ENCODE data around the gene SFT2D3. TPM values are rescaled to one million over a fixed set of nuclear protein-coding genes. Genes with fewer than 3 reads are reported as not detected.

Gene SFT2D3
- total RNA-seq, 1 experiment from 2014 or later = 3.1 TPM

DNA sequence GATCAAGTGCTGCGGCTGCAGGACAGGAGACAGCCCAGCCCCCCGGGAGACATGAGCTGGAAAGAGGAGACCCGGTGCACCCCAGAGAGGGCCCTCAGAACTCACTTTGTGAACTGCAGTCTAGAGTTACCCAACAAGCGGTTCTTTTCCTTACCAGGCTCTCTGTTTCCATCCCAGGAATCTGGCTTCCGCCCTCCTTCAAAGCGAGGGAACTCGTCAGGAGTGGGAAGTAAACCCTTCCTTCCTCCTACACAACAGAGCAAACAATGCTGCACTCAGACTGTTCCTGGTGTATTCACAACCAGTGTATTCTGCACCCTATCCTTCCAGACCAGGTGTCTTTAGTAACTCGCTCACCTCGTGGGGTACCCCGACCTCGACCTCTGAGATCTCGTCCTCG, 8.0 kb downstream of the SFT2D3 start:
- no peak overlapping the region for H2AFZ ChIP-seq (ENCODE audit: low read depth, low read length, poor library complexity, severe bottlenecking)
- H3K4me3 ChIP-seq (replicated peaks in 1 of 2; ENCODE audit: low read depth in 1 of 2, low read length in 2 of 2) = no peak overlapping the region
- H3K9me3 ChIP-seq (ENCODE audit: control insufficient read depth in 1 of 2, insufficient read depth in 1 of 2, low read depth in 1 of 2, low read length in 2 of 2) = no peaks in the 10 kb centered on the region
- H3K79me2 ChIP-seq (ENCODE audit: insufficient read depth, low read length) = no peaks in the 10 kb centered on the region
- H3K9me2 ChIP-seq (ENCODE audit: insufficient read depth) = no peaks in the 10 kb centered on the region
- POLR2A ChIA-PET = no interaction called here
- no peak overlapping the region for H3K4me2 ChIP-seq (ENCODE audit: low read length)
- peaks cover 9 to 31% of the 10 kb centered on the region in 2 experiments; a peak in 3 of 4 replicates for H3K36me3 ChIP-seq (ENCODE audit: control insufficient read depth in 1 of 2, insufficient read depth in 2 of 2, low read length in 2 of 2)
- no peak for ATAC-seq
- H3K4me1 ChIP-seq (ENCODE audit: control insufficient read depth in 1 of 2, insufficient read depth in 2 of 2, low read length in 2 of 2) = no peaks in the 10 kb centered on the region
- no peaks in the 10 kb centered on the region for H4K20me1 ChIP-seq (ENCODE audit: insufficient read depth)
- no peak for DNase-seq (ENCODE audit: low read depth, low spot score)
- BruUV-seq (replicated peaks) = no TSS peak
- CTCF ChIA-PET = no interaction called here
- H3K27ac ChIP-seq (ENCODE audit: low read depth, low read length) = no peak overlapping the region
- TF ChIP-seq EZH2phosphoT487 (IDR thresholded peaks at IDR 0.05; ENCODE audit: borderline replicate concordance) (no peak), RAD21 (IDR thresholded peaks at IDR 0.05; ENCODE audit: low read depth) (no peak), EZH2 (IDR thresholded peaks at IDR 0.05) (no peak)
- TF ChIP-seq, protein P1, sequence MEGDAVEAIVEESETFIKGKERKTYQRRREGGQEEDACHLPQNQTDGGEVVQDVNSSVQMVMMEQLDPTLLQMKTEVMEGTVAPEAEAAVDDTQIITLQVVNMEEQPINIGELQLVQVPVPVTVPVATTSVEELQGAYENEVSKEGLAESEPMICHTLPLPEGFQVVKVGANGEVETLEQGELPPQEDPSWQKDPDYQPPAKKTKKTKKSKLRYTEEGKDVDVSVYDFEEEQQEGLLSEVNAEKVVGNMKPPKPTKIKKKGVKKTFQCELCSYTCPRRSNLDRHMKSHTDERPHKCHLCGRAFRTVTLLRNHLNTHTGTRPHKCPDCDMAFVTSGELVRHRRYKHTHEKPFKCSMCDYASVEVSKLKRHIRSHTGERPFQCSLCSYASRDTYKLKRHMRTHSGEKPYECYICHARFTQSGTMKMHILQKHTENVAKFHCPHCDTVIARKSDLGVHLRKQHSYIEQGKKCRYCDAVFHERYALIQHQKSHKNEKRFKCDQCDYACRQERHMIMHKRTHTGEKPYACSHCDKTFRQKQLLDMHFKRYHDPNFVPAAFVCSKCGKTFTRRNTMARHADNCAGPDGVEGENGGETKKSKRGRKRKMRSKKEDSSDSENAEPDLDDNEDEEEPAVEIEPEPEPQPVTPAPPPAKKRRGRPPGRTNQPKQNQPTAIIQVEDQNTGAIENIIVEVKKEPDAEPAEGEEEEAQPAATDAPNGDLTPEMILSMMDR (IDR thresholded peaks at IDR 0.05 in 2 of 3, conservative IDR thresholded peaks at IDR 0.05 in 1 of 3; ENCODE audit: borderline replicate concordance in 1 of 3, insufficient read depth in 1 of 3, low read depth in 2 of 3, low read length in 2 of 3) = no peak
- no peak overlapping the region for H3K9ac ChIP-seq (ENCODE audit: low read length)
- intact Hi-C loops (cut with micrococcal nuclease) = no loop called here
- RAD21 ChIA-PET (ENCODE audit: low non-redundant PET in 1 of 2, low total read pairs in 2 of 2, uncharacterized antibody in 2 of 2, unreplicated experiment in 2 of 2) = no interaction called here
- no peaks in the 10 kb centered on the region for H3K27me3 ChIP-seq (ENCODE audit: insufficient read depth, low read length)

GRCh38 chr2:127712999-127713398, 11.7 kb downstream of the SFT2D3 start:
- CTCF ChIA-PET = no interaction called here
- no peak for ATAC-seq
- Histone ChIP-seq H3K4me2 (ENCODE audit: low read length) (no peak overlapping the region), H3K4me1 (ENCODE audit: control insufficient read depth in 1 of 2, insufficient read depth in 2 of 2, low read length in 2 of 2) (no peaks in the 10 kb centered on the region), H3K27ac (ENCODE audit: low read depth, low read length) (no peak overlapping the region), H3K9me2 (ENCODE audit: insufficient read depth) (no peaks in the 10 kb centered on the region), H3K4me3 (replicated peaks in 1 of 2; ENCODE audit: low read depth in 1 of 2, low read length in 2 of 2) (no peak overlapping the region), H2AFZ (ENCODE audit: low read depth, low read length, poor library complexity, severe bottlenecking) (no peak overlapping the region), H3K36me3 (ENCODE audit: control insufficient read depth in 1 of 2, insufficient read depth in 2 of 2, low read length in 2 of 2) (peaks cover 15 to 19% of the 10 kb centered on the region in 2 experiments; a peak in 3 of 4 replicates), H3K9ac (ENCODE audit: low read length) (no peak overlapping the region), H4K20me1 (ENCODE audit: insufficient read depth) (no peaks in the 10 kb centered on the region), H3K9me3 (ENCODE audit: control insufficient read depth in 1 of 2, insufficient read depth in 1 of 2, low read depth in 1 of 2, low read length in 2 of 2) (no peaks in the 10 kb centered on the region), H3K27me3 (ENCODE audit: insufficient read depth, low read length) (no peaks in the 10 kb centered on the region), H3K79me2 (ENCODE audit: insufficient read depth, low read length) (no peaks in the 10 kb centered on the region)
- no TSS peak for BruUV-seq (replicated peaks)
- intact Hi-C loops (cut with micrococcal nuclease) = no loop called here
- RAD21 ChIA-PET (ENCODE audit: low non-redundant PET in 1 of 2, low total read pairs in 2 of 2, uncharacterized antibody in 2 of 2, unreplicated experiment in 2 of 2) = no interaction called here
- DNase-seq (ENCODE audit: low read depth, low spot score) = no peak
- POLR2A ChIA-PET = no interaction called here
- TF ChIP-seq ZNF274 (IDR thresholded peaks at IDR 0.05; ENCODE audit: low read depth, low read length) = no peak
- TF ChIP-seq, protein P2, sequence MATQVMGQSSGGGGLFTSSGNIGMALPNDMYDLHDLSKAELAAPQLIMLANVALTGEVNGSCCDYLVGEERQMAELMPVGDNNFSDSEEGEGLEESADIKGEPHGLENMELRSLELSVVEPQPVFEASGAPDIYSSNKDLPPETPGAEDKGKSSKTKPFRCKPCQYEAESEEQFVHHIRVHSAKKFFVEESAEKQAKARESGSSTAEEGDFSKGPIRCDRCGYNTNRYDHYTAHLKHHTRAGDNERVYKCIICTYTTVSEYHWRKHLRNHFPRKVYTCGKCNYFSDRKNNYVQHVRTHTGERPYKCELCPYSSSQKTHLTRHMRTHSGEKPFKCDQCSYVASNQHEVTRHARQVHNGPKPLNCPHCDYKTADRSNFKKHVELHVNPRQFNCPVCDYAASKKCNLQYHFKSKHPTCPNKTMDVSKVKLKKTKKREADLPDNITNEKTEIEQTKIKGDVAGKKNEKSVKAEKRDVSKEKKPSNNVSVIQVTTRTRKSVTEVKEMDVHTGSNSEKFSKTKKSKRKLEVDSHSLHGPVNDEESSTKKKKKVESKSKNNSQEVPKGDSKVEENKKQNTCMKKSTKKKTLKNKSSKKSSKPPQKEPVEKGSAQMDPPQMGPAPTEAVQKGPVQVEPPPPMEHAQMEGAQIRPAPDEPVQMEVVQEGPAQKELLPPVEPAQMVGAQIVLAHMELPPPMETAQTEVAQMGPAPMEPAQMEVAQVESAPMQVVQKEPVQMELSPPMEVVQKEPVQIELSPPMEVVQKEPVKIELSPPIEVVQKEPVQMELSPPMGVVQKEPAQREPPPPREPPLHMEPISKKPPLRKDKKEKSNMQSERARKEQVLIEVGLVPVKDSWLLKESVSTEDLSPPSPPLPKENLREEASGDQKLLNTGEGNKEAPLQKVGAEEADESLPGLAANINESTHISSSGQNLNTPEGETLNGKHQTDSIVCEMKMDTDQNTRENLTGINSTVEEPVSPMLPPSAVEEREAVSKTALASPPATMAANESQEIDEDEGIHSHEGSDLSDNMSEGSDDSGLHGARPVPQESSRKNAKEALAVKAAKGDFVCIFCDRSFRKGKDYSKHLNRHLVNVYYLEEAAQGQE (IDR thresholded peaks at IDR 0.05; ENCODE audit: low read depth) = no peak
- no peak for TF ChIP-seq ZFX (IDR thresholded peaks at IDR 0.05)
- TF ChIP-seq EGR1 (IDR thresholded peaks at IDR 0.05; ENCODE audit: low read depth) = no peak
- TF ChIP-seq, protein P3, sequence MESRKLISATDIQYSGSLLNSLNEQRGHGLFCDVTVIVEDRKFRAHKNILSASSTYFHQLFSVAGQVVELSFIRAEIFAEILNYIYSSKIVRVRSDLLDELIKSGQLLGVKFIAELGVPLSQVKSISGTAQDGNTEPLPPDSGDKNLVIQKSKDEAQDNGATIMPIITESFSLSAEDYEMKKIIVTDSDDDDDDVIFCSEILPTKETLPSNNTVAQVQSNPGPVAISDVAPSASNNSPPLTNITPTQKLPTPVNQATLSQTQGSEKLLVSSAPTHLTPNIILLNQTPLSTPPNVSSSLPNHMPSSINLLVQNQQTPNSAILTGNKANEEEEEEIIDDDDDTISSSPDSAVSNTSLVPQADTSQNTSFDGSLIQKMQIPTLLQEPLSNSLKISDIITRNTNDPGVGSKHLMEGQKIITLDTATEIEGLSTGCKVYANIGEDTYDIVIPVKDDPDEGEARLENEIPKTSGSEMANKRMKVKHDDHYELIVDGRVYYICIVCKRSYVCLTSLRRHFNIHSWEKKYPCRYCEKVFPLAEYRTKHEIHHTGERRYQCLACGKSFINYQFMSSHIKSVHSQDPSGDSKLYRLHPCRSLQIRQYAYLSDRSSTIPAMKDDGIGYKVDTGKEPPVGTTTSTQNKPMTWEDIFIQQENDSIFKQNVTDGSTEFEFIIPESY (IDR thresholded peaks at IDR 0.05; ENCODE audit: extremely low read depth, insufficient replicate concordance, low read length) = no peak
- TF ChIP-seq EZH2 (IDR thresholded peaks at IDR 0.05) = no peak
- TF ChIP-seq POLR2A (IDR thresholded peaks at IDR 0.05; ENCODE audit: borderline replicate concordance, extremely low read depth, insufficient read depth, insufficient read length) = no peak

Data from HCT116 (cell line).